GM19023 (cell line): ENCODE measurements around the gene SPATA31A5.
"Not testable (repeated sequence)": the region's sequence is repeated elsewhere in the genome, so short reads cannot be mapped to it uniquely, and the experiment has no call there.

ENCODE experiments used
- ATAC-seq: cut with Tn5 transposase; IDR thresholded peaks from one replicate; pipeline ENCODE4 v1.9.1; 2021; ENCODE audit warnings: mild to moderate bottlenecking, moderate library complexity; ENCODE audit not compliant: unreplicated experiment

Gene SPATA31A5

GRCh38 chr9:60914107-60914506, at the start of gene SPATA31A5:
TSS of gene SPATA31A5 (plus strand) at chr9:60914407. CDS start at chr9:60914436, 29 bp downstream.
- ATAC-seq, result not testable (repeated sequence)

- ATAC-seq, result not testable (repeated sequence)
These were observed 48.8 kb downstream of the SPATA31A5 start for GRCh38 chr9:60962990-60963350.

- ATAC-seq, result not testable (repeated sequence)
These were observed 52.2 kb downstream of the SPATA31A5 start for GRCh38 chr9:60966382-60966781.
